Smooth muscle cell of bladder (primary cell): ENCODE results near the gene TANK. TPM values are rescaled to one million over a fixed set of nuclear protein-coding genes. Genes with fewer than 3 reads are reported as not detected.

ENCODE experiments used
- total RNA-seq: library from RNA; depleted of rRNA; stranded (reverse); fragments of >200 nt; gene quantifications from 2 replicates; pipeline ENCODE4 v1.2.3, GENCODE V29; 2014

Gene TANK
- total RNA-seq = 61.8 and 80.9 TPM in 2 replicates

GRCh38 chr2:161160226-161161073, at the start of gene TANK:
Gene TANK, plus strand, starts transcription at chr2:161160428. Its CDS starts 19,235 bp downstream, at chr2:161179663.

Other genes starting within 250 kb of the TANK start
- gene PSMD14, start 148.0 kb downstream of the TANK start, total RNA-seq = 59.0 and 63.3 TPM in 2 replicates